Measurements from ENCODE around the gene ATP6V1C2.
"Not testable (repeated sequence)": the region's sequence is repeated elsewhere in the genome, so short reads cannot be mapped to it uniquely, and the experiment has no call there.

The ATP6V1C2 gene

DNA sequence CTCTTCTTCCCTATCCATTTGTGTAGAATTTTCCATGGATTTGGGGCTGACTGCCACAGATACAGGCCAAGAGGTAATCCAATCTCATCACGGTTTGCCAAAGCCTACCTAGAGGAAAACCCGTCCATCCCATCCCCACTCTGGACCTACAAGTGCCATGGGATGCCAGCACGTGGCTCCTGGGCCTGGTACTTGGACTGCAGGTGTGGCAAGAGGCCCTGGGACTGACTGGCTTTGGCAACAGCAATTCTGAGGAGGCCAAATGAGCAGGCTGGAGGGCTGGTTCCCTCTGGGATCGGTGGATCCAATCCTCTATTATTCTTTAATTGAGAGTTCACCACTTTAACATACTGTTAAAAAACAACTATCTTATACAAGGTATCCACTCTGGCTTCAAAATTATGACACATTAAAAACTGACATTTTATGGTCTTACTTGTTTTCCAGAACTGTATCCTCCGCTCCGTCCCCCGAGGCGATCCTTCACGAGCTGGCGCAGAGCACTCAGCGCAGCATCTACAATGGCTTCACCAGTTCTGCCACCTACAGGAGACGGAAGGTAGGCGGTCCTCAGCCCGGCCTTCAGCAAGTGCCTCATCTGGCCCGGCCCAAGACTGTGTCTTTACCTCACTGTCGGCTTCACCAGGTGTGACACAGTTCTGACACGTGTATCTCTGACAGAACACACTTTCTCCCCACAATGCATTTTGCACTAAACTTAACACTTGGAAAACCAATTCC lies 71.4 kb downstream of the ATP6V1C2 start:
- DNase-seq (ENCODE audit: insufficient read length) (no peak), FAIRE-seq (no peak)
- TF ChIP-seq POLR2A (IDR thresholded peaks at IDR 0.05; ENCODE audit: low read depth, low read length): no peak; the same call in 1 of the 2 replicates
- no peak for TF ChIP-seq POLR2AphosphoS5 (IDR thresholded peaks at IDR 0.05; ENCODE audit: low read depth, low read length)

- FAIRE-seq: no peak
- TF ChIP-seq POLR2A (IDR thresholded peaks at IDR 0.05; ENCODE audit: low read depth, low read length) (no peak), TAF1 (IDR thresholded peaks at IDR 0.05; ENCODE audit: borderline replicate concordance, low read depth, low read length) (no peak), POLR2AphosphoS5 (IDR thresholded peaks at IDR 0.05; ENCODE audit: low read depth, low read length) (no peak)
- DNase-seq (ENCODE audit: insufficient read length): no peak
These were observed 72.4 kb downstream of the ATP6V1C2 start for GRCh38 chr2:10793816-10794215.

GRCh38 chr2:10794876-10795275 lies 73.4 kb downstream of the ATP6V1C2 start:
- TF ChIP-seq POLR2AphosphoS5 (IDR thresholded peaks at IDR 0.05; ENCODE audit: low read depth, low read length) (no peak), TAF1 (IDR thresholded peaks at IDR 0.05; ENCODE audit: borderline replicate concordance, low read depth, low read length) (no peak), POLR2A (IDR thresholded peaks at IDR 0.05; ENCODE audit: low read depth, low read length) (no peak)
- FAIRE-seq (no peak), DNase-seq (ENCODE audit: insufficient read length) (no peak)

GRCh38 chr2:10795508-10796046 lies 74.1 kb downstream of the ATP6V1C2 start:
- no peak for FAIRE-seq
- TF ChIP-seq POLR2AphosphoS5 (IDR thresholded peaks at IDR 0.05; ENCODE audit: low read depth, low read length): no peak
- no peak for DNase-seq (ENCODE audit: insufficient read length)

DNA sequence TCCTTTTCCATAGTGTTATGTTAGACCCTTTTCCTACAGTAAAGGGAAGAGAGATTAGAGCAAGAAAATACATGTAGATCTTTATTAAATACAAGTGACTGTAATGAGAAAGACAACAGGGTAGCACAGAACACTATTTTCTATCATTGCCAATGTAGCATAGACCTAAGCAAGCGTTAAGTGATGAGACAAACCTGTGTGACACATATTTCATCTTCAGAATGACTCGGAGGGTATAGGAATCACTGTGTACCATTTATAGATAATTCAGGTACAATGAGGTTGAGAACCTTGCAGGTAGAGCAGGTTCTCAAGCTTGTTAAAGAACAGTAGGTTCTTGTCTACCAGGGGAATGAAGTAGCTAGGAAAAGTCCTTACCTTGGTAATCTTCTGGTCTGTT lies 75.3 kb downstream of the ATP6V1C2 start:
- TF ChIP-seq TAF1 (IDR thresholded peaks at IDR 0.05; ENCODE audit: borderline replicate concordance, low read depth, low read length): no peak
- TF ChIP-seq POLR2A (IDR thresholded peaks at IDR 0.05; ENCODE audit: low read depth, low read length): no peak
- no peak for TF ChIP-seq POLR2AphosphoS5 (IDR thresholded peaks at IDR 0.05; ENCODE audit: low read depth, low read length)
- FAIRE-seq (no peak), DNase-seq (ENCODE audit: insufficient read length) (no peak)

- no peak for FAIRE-seq
- TF ChIP-seq POLR2A (IDR thresholded peaks at IDR 0.05; ENCODE audit: low read depth, low read length): no peak
- TF ChIP-seq POLR2AphosphoS5 (IDR thresholded peaks at IDR 0.05; ENCODE audit: low read depth, low read length): no peak
- TF ChIP-seq TAF1 (IDR thresholded peaks at IDR 0.05; ENCODE audit: borderline replicate concordance, low read depth, low read length): no peak
These were observed 77.4 kb downstream of the ATP6V1C2 start for GRCh38 chr2:10798783-10799182.

GRCh38 chr2:10800163-10800562 lies 78.7 kb downstream of the ATP6V1C2 start:
- DNase-seq (ENCODE audit: insufficient read length) (no peak), FAIRE-seq (peak; percentile 24)
- TF ChIP-seq POLR2AphosphoS5 (IDR thresholded peaks at IDR 0.05; ENCODE audit: low read depth, low read length): no peak

More at GRCh38 chr2:10798783-10799182, 77.4 kb downstream of the ATP6V1C2 start:
- no peak for DNase-seq (ENCODE audit: insufficient read length)

GRCh38 chr2:10802657-10803056 lies 81.2 kb downstream of the ATP6V1C2 start:
- FAIRE-seq: no peak
- TF ChIP-seq POLR2A (IDR thresholded peaks at IDR 0.05; ENCODE audit: low read depth, low read length): no peak
- no peak for TF ChIP-seq POLR2AphosphoS5 (IDR thresholded peaks at IDR 0.05; ENCODE audit: low read depth, low read length)
- TF ChIP-seq TAF1 (IDR thresholded peaks at IDR 0.05; ENCODE audit: borderline replicate concordance, low read depth, low read length): no peak
- no peak for DNase-seq (ENCODE audit: insufficient read length)

GRCh38 chr2:10805990-10806389 lies 84.6 kb downstream of the ATP6V1C2 start:
- FAIRE-seq; DNase-seq (ENCODE audit: insufficient read length): not testable (repeated sequence)

GRCh38 chr2:10806543-10806942 lies 85.1 kb downstream of the ATP6V1C2 start:
- TF ChIP-seq POLR2AphosphoS5 (IDR thresholded peaks at IDR 0.05; ENCODE audit: low read depth, low read length) (no peak), POLR2A (IDR thresholded peaks at IDR 0.05; ENCODE audit: low read depth, low read length) (no peak), TAF1 (IDR thresholded peaks at IDR 0.05; ENCODE audit: borderline replicate concordance, low read depth, low read length) (no peak)
- DNase-seq (ENCODE audit: insufficient read length) (no peak), FAIRE-seq (no peak)

- TF ChIP-seq POLR2AphosphoS5 (IDR thresholded peaks at IDR 0.05; ENCODE audit: low read depth, low read length): no peak
- no peak for TF ChIP-seq TAF1 (IDR thresholded peaks at IDR 0.05; ENCODE audit: borderline replicate concordance, low read depth, low read length)
- TF ChIP-seq POLR2A (IDR thresholded peaks at IDR 0.05; ENCODE audit: low read depth, low read length): peak; percentile 21; the same call in 1 of the 2 replicates
- DNase-seq (ENCODE audit: insufficient read length) (no peak), FAIRE-seq (peak; percentile 62)
These were observed 89.1 kb downstream of the ATP6V1C2 start for GRCh38 chr2:10810202-10811161.

DNA sequence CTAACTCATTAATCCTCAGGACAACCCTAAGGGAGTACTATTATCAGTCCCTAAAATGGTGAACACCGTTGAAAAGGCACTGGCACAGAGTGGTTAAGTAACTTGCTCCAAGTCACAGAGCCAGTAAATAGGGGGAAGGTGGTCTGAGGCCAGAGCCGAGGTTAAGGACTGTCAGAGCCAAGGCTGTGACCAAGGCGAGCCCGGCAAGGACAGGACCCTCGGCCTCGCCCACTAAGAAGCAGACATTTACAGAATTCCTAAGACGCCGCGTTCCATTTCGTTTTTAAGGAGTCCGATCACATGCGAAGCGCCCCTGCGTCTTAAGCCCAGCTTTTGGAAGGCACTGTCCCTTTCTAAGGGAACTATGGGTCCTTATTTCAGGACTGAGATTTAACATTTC lies 90.1 kb downstream of the ATP6V1C2 start:
- TF ChIP-seq POLR2AphosphoS5 (IDR thresholded peaks at IDR 0.05; ENCODE audit: low read depth, low read length) (no peak), TAF1 (IDR thresholded peaks at IDR 0.05; ENCODE audit: borderline replicate concordance, low read depth, low read length) (no peak), POLR2A (IDR thresholded peaks at IDR 0.05; ENCODE audit: low read depth, low read length) (no peak)
- no peak for FAIRE-seq

More for the DNA sequence above, 90.1 kb downstream of the ATP6V1C2 start:
- DNase-seq (ENCODE audit: insufficient read length): no peak

All from GM12892 (cell line).